Fibroblast of the aortic adventitia (primary cell): ENCODE measurements around the gene ZNF302. TPM values are rescaled to one million over a fixed set of nuclear protein-coding genes. Genes with fewer than 3 reads are reported as not detected.
"Not testable (repeated sequence)": the region's sequence is repeated elsewhere in the genome, so short reads cannot be mapped to it uniquely, and the experiment has no call there.

ENCODE experiments used
- DNase-seq: peaks from one replicate; pipeline ENCODE4 v3.0.0-alpha.2; 2010; ENCODE audit warnings: low read depth
- H3K4me3 ChIP-seq: 2 replicates; pipeline ENCODE4 v1.5.1; 2011; ENCODE audit warnings: low read depth, mild to moderate bottlenecking, control low read depth, low read length, moderate library complexity
- CTCF ChIP-seq: IDR thresholded peaks from 2 replicates; pipeline ENCODE4 v1.5.1; 2011; ENCODE audit warnings: mild to moderate bottlenecking, low read length, control low read depth, inconsistent platforms; ENCODE audit not compliant: insufficient read depth
- total RNA-seq: library from RNA; depleted of rRNA; stranded (reverse); fragments of >200 nt; gene quantifications from 2 replicates; pipeline ENCODE4 v1.2.3, GENCODE V29; 2012; ENCODE audit warnings: low replicate concordance

Gene ZNF302
- total RNA-seq, 1 donor = 22.6 TPM

- DNase-seq = no peak
- no peak overlapping the region for H3K4me3 ChIP-seq
- no peak for TF ChIP-seq CTCF
Observed at GRCh38 chr19:34664168-34664567, 13.3 kb upstream of the ZNF302 start.

GRCh38 chr19:34664870-34665269 lies 12.6 kb upstream of the ZNF302 start:
- no peak overlapping the region for H3K4me3 ChIP-seq
- no peak for DNase-seq
- no peak for TF ChIP-seq CTCF

GRCh38 chr19:34665275-34665674 lies 12.2 kb upstream of the ZNF302 start:
- not testable (repeated sequence) for H3K4me3 ChIP-seq, DNase-seq

GRCh38 chr19:34666200-34666957 lies 11.1 kb upstream of the ZNF302 start:
- H3K4me3 ChIP-seq = no peak overlapping the region
- TF ChIP-seq CTCF = no peak
- DNase-seq = no peak

- no peak for DNase-seq
- H3K4me3 ChIP-seq = no peak overlapping the region
- TF ChIP-seq CTCF = no peak
Observed at GRCh38 chr19:34666958-34667265, 10.6 kb upstream of the ZNF302 start.

GRCh38 chr19:34667349-34668076 lies 10.0 kb upstream of the ZNF302 start:
- DNase-seq = peak; percentile 44
- H3K4me3 ChIP-seq = peak overlapping the region; percentile 37
- no peak for TF ChIP-seq CTCF

GRCh38 chr19:34668077-34668689 lies 9.3 kb upstream of the ZNF302 start:
- not testable (repeated sequence) for H3K4me3 ChIP-seq, DNase-seq

- DNase-seq, H3K4me3 ChIP-seq: not testable (repeated sequence)
Observed at GRCh38 chr19:34668690-34669089, 8.8 kb upstream of the ZNF302 start.
